ENCODE measurements around the gene AGBL5.

GRCh38 chr2:27009083-27009482 lies 42.4 kb upstream of the AGBL5 start:
- TF ChIP-seq CTCF (conservative IDR thresholded peaks at IDR 0.05; ENCODE audit: low read length) = no peak
- TF ChIP-seq EZH2phosphoT487 (IDR thresholded peaks at IDR 0.05; ENCODE audit: borderline replicate concordance, low read depth, low read length) = no peak

Data from OCI-LY7 (cell line).